Measurements from ENCODE around the gene NRIP2.

NRIP2 gene

GRCh38 chr12:2841056-2841650 is 6.3 kb upstream of the NRIP2 start:
- no peaks in the 10 kb centered on the region for H3K9me2 ChIP-seq (ENCODE audit: low read depth, low read length)
- no peaks in the 10 kb centered on the region for H3K9me3 ChIP-seq (ENCODE audit: low read length)
- no peak overlapping the region for H3K4me3 ChIP-seq (ENCODE audit: low read depth, low read length, poor library complexity, severe bottlenecking)
- H3K79me2 ChIP-seq (ENCODE audit: insufficient read depth, low read length) = no peaks in the 10 kb centered on the region
- H3K27ac ChIP-seq (ENCODE audit: low read depth, low read length, poor library complexity, severe bottlenecking) = no peak overlapping the region
- H3K4me1 ChIP-seq (ENCODE audit: insufficient read depth, low read length, severe bottlenecking) = peaks cover 1% of the 10 kb centered on the region
- no peak overlapping the region for H3K4me2 ChIP-seq (ENCODE audit: low read length)
- no peak overlapping the region for H2AFZ ChIP-seq (ENCODE audit: low read length)
- H3F3A ChIP-seq (ENCODE audit: insufficient read depth, low read length) = no peaks in the 10 kb centered on the region
- H4K20me1 ChIP-seq (ENCODE audit: insufficient read depth, low read length) = no peaks in the 10 kb centered on the region
- no peaks in the 10 kb centered on the region for H3K27me3 ChIP-seq (ENCODE audit: insufficient read depth, low read length)
- H3K9ac ChIP-seq (ENCODE audit: low read length) = no peak overlapping the region
- no peaks in the 10 kb centered on the region for H3K36me3 ChIP-seq (ENCODE audit: insufficient read depth, low read length)
- TF ChIP-seq EZH2 (IDR thresholded peaks at IDR 0.05; ENCODE audit: borderline replicate concordance, low read length) = no peak
- TF ChIP-seq, protein P1, sequence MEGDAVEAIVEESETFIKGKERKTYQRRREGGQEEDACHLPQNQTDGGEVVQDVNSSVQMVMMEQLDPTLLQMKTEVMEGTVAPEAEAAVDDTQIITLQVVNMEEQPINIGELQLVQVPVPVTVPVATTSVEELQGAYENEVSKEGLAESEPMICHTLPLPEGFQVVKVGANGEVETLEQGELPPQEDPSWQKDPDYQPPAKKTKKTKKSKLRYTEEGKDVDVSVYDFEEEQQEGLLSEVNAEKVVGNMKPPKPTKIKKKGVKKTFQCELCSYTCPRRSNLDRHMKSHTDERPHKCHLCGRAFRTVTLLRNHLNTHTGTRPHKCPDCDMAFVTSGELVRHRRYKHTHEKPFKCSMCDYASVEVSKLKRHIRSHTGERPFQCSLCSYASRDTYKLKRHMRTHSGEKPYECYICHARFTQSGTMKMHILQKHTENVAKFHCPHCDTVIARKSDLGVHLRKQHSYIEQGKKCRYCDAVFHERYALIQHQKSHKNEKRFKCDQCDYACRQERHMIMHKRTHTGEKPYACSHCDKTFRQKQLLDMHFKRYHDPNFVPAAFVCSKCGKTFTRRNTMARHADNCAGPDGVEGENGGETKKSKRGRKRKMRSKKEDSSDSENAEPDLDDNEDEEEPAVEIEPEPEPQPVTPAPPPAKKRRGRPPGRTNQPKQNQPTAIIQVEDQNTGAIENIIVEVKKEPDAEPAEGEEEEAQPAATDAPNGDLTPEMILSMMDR (IDR thresholded peaks at IDR 0.05; ENCODE audit: low read length) = no peak

DNA sequence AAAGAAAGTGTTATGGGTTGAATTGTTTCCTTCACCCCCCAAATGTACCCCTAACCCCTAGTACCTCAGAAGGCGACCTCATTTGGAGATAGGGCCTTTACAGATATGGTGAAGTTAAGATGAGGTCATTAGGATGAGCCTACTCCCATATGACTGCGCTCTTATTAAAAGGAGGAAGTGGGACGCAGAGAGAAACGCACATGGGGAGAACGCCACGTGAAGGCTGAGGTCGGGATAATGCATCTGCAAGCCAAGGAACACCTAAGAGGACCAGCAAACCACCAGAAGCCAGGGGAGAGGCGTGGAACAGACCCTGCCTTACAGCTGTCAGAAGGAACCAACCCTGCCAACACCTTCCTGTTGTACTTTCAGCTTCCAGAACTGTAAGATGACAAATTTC is 1.7 kb upstream of the NRIP2 start:
- H3K9ac ChIP-seq (ENCODE audit: low read length) = no peak overlapping the region
- H3K79me2 ChIP-seq (ENCODE audit: insufficient read depth, low read length) = no peaks in the 10 kb centered on the region
- no peaks in the 10 kb centered on the region for H3K36me3 ChIP-seq (ENCODE audit: insufficient read depth, low read length)
- no peak overlapping the region for H3K4me3 ChIP-seq (ENCODE audit: low read depth, low read length, poor library complexity, severe bottlenecking)
- no peaks in the 10 kb centered on the region for H4K20me1 ChIP-seq (ENCODE audit: insufficient read depth, low read length)
- no peak overlapping the region for H3K4me2 ChIP-seq (ENCODE audit: low read length)
- no peaks in the 10 kb centered on the region for H3F3A ChIP-seq (ENCODE audit: insufficient read depth, low read length)
- peaks cover 13% of the 10 kb centered on the region for H3K4me1 ChIP-seq (ENCODE audit: insufficient read depth, low read length, severe bottlenecking)
- no peak overlapping the region for H2AFZ ChIP-seq (ENCODE audit: low read length)
- H3K9me2 ChIP-seq (ENCODE audit: low read depth, low read length) = no peaks in the 10 kb centered on the region
- no peak for TF ChIP-seq EZH2 (IDR thresholded peaks at IDR 0.05; ENCODE audit: borderline replicate concordance, low read length)
- TF ChIP-seq, protein P1 (IDR thresholded peaks at IDR 0.05; ENCODE audit: low read length) = no peak
- H3K27me3 ChIP-seq (ENCODE audit: insufficient read depth, low read length) = no peaks in the 10 kb centered on the region
- no peaks in the 10 kb centered on the region for H3K9me3 ChIP-seq (ENCODE audit: low read length)
- H3K27ac ChIP-seq (ENCODE audit: low read depth, low read length, poor library complexity, severe bottlenecking) = no peak overlapping the region

- no peaks in the 10 kb centered on the region for H3F3A ChIP-seq (ENCODE audit: insufficient read depth, low read length)
- no peak overlapping the region for H3K27ac ChIP-seq (ENCODE audit: low read depth, low read length, poor library complexity, severe bottlenecking)
- H3K9ac ChIP-seq (ENCODE audit: low read length) = no peak overlapping the region
- no peaks in the 10 kb centered on the region for H3K9me3 ChIP-seq (ENCODE audit: low read length)
- H3K4me2 ChIP-seq (ENCODE audit: low read length) = no peak overlapping the region
- no peak overlapping the region for H3K4me3 ChIP-seq (ENCODE audit: low read depth, low read length, poor library complexity, severe bottlenecking)
- H3K36me3 ChIP-seq (ENCODE audit: insufficient read depth, low read length) = no peaks in the 10 kb centered on the region
- no peaks in the 10 kb centered on the region for H4K20me1 ChIP-seq (ENCODE audit: insufficient read depth, low read length)
- no peaks in the 10 kb centered on the region for H3K27me3 ChIP-seq (ENCODE audit: insufficient read depth, low read length)
- H3K4me1 ChIP-seq (ENCODE audit: insufficient read depth, low read length, severe bottlenecking) = peaks cover 13% of the 10 kb centered on the region
- no peak overlapping the region for H2AFZ ChIP-seq (ENCODE audit: low read length)
- TF ChIP-seq, protein P1 (IDR thresholded peaks at IDR 0.05; ENCODE audit: low read length) = no peak
- TF ChIP-seq EZH2 (IDR thresholded peaks at IDR 0.05; ENCODE audit: borderline replicate concordance, low read length) = no peak
- H3K9me2 ChIP-seq (ENCODE audit: low read depth, low read length) = no peaks in the 10 kb centered on the region
- H3K79me2 ChIP-seq (ENCODE audit: insufficient read depth, low read length) = no peaks in the 10 kb centered on the region
These were observed 1.0 kb upstream of the NRIP2 start for GRCh38 chr12:2835691-2836403.

Data from OCI-LY1 (cell line).